SJSA1 (cell line): Measurements from ENCODE around the gene KRT75. TPM values are rescaled to one million over a fixed set of nuclear protein-coding genes. Genes with fewer than 3 reads are reported as not detected.

Experiments
- DNase-seq, 2 experiments: peaks; one replicate each; pipeline ENCODE4 v3.0.0-alpha.2; 2015 to 2020; ENCODE audit warnings: low spot score in 2 of 2, low read depth in 1 of 2
- H3K27ac ChIP-seq: fragments of 250-450 bp; sonication (Bioruptor Pico); 2 replicates; pipeline ENCODE4 v1.5.1; 2020; ENCODE audit warnings: mild to moderate bottlenecking, moderate library complexity
- H3K27me3 ChIP-seq: fragments of 250-450 bp; sonication (Bioruptor Pico); replicated peaks from 2 replicates; pipeline ENCODE4 v1.5.1; 2020; ENCODE audit warnings: mild to moderate bottlenecking, moderate library complexity
- H3K36me3 ChIP-seq: fragments of 250-450 bp; sonication (Bioruptor Pico); 2 replicates; pipeline ENCODE4 v1.5.1; 2020; ENCODE audit warnings: mild to moderate bottlenecking
- H3K4me1 ChIP-seq: fragments of 250-450 bp; sonication (Bioruptor Pico); replicated peaks from 2 replicates; pipeline ENCODE4 v1.6.1; 2021; ENCODE audit warnings: mild to moderate bottlenecking
- H3K4me3 ChIP-seq: fragments of 250-450 bp; sonication (Bioruptor Pico); 2 replicates; pipeline ENCODE4 v1.5.1; 2020; ENCODE audit warnings: mild to moderate bottlenecking
- H3K9me3 ChIP-seq: fragments of 250-450 bp; sonication (Bioruptor Pico); replicated peaks from 2 replicates; pipeline ENCODE4 v1.5.1; 2020; ENCODE audit warnings: mild to moderate bottlenecking
- total RNA-seq: library from RNA; depleted of rRNA; stranded (reverse); fragments of >200 nt; shearing (Covaris generic); gene quantifications from 2 replicates; pipeline ENCODE4 v1.2.3, GENCODE V29; 2014

KRT75 gene
- total RNA-seq, 1 experiment from 2014 or later: not detected

DNA sequence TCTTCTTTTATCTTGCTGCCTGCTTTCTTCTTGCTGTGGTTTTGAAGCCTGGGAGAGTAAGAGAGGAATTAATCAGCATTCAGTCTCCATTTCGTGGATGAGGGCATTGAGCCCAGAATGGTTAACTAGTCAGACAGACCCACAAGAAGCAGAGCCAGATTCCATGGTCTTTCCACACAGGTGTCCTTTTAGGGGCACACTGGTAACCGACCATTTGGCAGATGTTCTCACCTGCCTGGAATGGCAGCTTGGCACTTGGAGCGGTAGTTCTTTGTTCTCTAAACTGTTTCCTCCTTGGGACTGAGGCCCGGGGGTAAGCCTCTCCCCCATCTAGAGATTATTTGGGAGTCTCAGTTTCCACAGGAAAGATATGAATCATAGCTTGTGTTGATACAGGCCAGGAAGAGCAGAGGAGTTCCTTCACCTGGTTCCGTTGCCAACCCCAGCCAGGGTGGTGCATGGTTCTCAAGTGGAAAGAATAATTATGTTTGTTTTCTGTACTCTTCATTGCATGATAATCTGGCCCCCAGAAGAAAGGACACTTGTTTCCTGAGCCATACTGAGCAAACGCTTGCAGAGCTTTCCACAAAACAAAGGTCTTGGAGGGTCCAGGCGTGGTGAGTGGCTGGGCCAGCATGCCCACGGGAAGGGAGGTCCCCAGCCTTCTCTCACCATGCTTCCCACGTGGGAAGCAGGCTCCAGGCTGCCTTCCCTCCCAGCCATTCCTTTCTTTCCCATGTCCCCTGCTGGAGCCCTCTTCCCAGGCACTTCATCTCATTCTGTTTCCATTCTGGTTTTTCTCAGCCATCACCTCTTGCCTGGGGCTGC, 2.0 kb upstream of the KRT75 start:
- no peak for DNase-seq
- 0 out of 2 replicates have a peak, but pooled peaks cover 5% of the 10 kb centered on the region for H3K4me1 ChIP-seq
- no peaks in the 10 kb centered on the region for H3K36me3 ChIP-seq
- H3K27ac ChIP-seq: no peak overlapping the region
- peaks cover 9% of the 10 kb centered on the region for H3K27me3 ChIP-seq
- H3K9me3 ChIP-seq: no peaks in the 10 kb centered on the region
- no peak overlapping the region for H3K4me3 ChIP-seq

DNA sequence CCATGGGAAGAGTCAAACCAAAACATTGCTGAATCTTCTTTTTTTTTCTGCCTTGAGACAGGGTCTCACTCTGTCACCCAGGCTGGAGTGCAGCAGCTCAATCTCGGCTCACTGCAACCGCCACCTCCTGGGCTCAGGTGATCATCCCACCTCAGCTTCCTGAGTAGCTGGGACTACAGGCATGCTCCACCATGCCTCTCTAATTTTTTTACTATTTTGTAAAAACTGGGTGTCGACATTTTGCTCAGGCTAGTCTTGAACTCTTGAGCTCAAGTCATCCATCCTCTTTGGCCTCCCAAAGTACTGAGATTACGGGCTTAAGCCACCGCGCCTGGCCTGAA, 1.5 kb upstream of the KRT75 start:
- DNase-seq: no peak
- no peak overlapping the region for H3K27ac ChIP-seq

DNA sequence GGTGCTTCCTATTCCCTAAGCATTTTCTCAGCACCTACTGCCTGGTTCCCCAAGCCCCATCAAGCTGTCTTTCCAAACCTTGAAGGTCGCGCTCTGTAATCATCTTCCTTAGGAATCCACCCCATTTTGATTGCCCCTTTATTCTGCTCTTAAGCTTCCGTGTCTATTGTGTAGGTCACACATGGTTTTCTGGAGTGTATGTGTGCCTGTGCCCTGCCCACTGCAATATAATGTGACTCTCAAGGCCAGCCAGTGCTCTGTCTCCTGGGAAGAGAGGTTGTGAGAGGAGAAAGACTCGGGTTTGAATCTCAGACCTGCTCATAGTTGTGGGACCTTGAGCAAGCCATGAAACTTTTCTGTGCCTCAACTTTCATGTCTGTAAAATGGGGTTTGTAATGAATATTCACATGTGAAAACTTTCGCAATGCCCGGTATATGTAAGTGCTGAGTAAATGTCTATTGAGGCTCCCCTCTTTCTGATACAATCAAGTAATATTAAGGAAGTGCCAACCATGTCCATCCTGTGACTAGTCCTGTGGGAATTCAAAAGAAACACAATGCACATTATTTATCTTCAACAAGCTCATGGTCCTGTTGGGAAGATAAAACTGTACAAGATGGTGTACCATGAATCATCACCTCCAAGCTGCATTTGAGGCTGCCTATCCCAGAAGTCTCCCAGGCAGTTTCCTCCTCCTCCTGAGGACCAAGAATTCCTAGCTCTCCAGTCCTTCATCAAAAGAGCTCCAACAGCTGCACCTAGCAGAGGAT, 774 bp upstream of the KRT75 start:
- Histone ChIP-seq H3K4me1 (no peaks in the 10 kb centered on the region), H3K27me3 (peaks cover 11% of the 10 kb centered on the region), H3K36me3 (no peaks in the 10 kb centered on the region), H3K4me3 (no peak overlapping the region), H3K9me3 (no peaks in the 10 kb centered on the region), H3K27ac (no peak overlapping the region)
- DNase-seq: no peak

More for the DNA sequence above, 1.5 kb upstream of the KRT75 start:
- Histone ChIP-seq H3K36me3 (no peaks in the 10 kb centered on the region), H3K4me1 (no peaks in the 10 kb centered on the region), H3K27me3 (peaks cover 10% of the 10 kb centered on the region), H3K4me3 (no peak overlapping the region), H3K9me3 (no peaks in the 10 kb centered on the region)

DNA sequence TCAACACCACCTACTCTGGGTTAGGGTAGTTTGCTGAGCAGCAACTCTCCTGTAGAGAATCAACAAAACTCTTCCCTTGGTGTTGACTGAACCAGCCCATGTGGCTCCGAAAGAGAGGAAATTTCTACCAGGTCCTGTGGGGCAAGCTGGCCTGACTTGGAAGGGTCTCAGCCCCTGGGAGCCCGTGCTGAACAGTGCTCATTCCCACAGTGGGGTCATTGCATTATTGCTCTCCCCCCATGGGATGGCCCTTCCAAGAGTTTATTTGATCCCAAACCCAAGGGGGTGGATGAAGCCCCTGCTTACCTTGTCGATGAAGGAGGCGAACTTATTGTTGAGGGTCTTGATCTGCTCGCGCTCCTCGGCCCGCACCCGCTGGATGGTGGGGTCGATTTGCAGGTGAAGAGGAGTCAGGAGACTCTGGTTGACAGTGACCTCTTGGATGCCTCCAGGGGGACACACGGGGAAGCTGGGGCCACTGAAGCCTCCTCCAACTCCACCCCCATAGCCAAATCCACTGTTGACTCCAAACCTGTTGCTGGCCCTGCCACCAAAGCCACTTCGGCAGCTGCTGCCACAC, 580 bp downstream of the KRT75 start:
- H3K4me3 ChIP-seq: no peak overlapping the region
- H3K27me3 ChIP-seq: peaks cover 14% of the 10 kb centered on the region
- peak in 1 of 2 experiments; percentile 22 for DNase-seq
- no peaks in the 10 kb centered on the region for H3K9me3 ChIP-seq
- no peaks in the 10 kb centered on the region for H3K4me1 ChIP-seq
- H3K36me3 ChIP-seq: no peaks in the 10 kb centered on the region
- H3K27ac ChIP-seq: no peak overlapping the region

DNA sequence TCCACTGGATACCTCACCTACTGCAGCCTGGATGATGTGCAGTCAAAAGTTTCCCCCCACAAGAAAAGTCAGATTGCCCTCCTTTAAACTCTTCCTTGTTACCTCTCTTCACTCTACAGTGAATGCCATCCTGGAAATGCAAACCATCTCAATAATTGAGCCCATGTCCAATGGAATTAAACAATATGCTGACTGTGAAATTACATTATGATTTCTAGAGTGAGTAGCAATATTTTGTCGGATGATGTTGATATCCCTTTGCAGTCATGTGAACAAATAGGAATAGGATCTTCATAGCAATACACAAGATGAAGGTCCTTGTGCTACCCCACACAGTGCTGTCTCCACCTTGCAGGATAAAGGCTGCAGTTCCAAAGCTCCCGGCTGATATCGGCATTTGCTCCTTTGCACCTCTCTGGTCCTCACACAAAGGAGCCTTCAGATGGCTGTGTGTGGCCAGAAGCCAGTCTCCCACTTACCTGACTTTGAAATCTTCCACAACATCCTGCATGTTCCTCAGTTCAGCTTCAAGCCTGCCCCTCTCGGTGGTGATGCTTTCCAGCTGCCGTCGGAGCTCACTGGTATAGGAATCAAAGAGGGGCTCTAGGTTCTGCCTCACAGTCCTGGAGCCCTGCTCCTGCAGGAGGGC, 1.5 kb downstream of the KRT75 start:
- Histone ChIP-seq H3K4me3 (no peak overlapping the region), H3K27ac (no peak overlapping the region), H3K9me3 (no peaks in the 10 kb centered on the region), H3K36me3 (no peaks in the 10 kb centered on the region), H3K4me1 (no peaks in the 10 kb centered on the region), H3K27me3 (peaks cover 14% of the 10 kb centered on the region)
- DNase-seq: no peak

DNA sequence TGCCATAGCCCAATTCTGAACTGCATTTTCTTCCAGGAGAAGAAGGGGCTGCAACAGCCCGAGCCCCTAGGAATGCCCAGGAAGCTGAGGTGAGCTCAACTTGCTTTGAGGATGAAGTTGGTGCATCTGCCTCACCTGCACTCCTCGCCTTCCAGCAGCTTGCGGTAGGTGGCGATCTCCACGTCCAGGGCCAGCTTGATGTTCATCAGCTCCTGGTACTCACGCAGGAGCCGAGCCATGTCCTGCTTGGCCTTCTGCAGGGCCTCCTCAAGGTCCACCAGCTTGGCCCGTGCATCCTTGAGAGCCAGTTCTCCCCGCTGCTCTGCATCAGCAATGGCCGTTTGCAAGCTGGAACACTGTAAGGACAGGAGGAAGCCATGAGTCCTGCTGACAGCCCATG, 6.0 kb downstream of the KRT75 start:
- Histone ChIP-seq H3K36me3 (no peaks in the 10 kb centered on the region), H3K27me3 (peaks cover 16% of the 10 kb centered on the region), H3K4me3 (no peak overlapping the region), H3K4me1 (no peaks in the 10 kb centered on the region), H3K27ac (no peak overlapping the region), H3K9me3 (no peaks in the 10 kb centered on the region)
- DNase-seq: no peak

DNA sequence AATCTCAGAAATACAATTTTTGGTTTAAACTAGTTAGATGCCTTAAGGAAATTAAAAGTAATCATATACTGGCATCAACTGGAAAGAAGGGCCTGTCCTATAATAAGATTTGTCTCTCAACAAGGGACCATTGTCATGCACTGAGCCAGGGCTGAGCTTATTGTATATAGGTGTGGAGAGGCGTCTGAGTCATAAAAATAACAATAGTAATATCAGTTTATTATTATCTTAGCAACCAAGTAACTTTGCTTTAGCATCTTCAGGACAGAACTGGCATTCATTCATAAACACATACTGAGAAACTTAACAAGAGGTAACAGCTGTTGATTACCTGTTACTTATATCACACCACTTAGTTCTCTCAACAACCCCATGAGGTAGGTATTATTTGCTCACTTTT, 7.1 kb downstream of the KRT75 start:
- DNase-seq: no peak
- Histone ChIP-seq H3K4me1 (no peaks in the 10 kb centered on the region), H3K9me3 (no peaks in the 10 kb centered on the region), H3K4me3 (no peak overlapping the region), H3K36me3 (no peaks in the 10 kb centered on the region), H3K27me3 (peaks cover 13% of the 10 kb centered on the region), H3K27ac (no peak overlapping the region)

DNA sequence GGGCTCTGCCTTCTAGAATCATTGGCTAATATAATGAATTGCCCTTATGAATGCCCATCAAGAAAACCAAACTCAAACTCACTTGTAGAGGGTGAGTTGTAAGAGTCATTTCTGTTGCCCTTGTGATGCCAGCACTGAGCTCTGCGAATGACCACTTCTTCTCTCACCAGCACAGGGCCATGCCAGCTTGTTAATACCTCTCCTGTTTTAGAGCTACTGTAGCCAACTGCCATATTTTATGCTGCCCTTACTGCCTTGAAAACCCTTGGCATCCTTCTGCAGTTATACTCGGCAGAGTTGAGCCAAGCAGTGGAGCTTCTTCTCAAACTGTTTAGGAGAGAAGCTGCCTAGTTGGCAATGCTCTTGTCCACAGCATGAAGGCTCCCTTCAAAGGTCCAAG, 8.1 kb downstream of the KRT75 start:
- Histone ChIP-seq H3K4me1 (no peaks in the 10 kb centered on the region), H3K9me3 (no peaks in the 10 kb centered on the region), H3K27ac (no peak overlapping the region), H3K27me3 (peaks cover 11% of the 10 kb centered on the region; the same call in 1 of the 2 replicates), H3K4me3 (no peak overlapping the region), H3K36me3 (no peaks in the 10 kb centered on the region)
- DNase-seq: no peak

DNA sequence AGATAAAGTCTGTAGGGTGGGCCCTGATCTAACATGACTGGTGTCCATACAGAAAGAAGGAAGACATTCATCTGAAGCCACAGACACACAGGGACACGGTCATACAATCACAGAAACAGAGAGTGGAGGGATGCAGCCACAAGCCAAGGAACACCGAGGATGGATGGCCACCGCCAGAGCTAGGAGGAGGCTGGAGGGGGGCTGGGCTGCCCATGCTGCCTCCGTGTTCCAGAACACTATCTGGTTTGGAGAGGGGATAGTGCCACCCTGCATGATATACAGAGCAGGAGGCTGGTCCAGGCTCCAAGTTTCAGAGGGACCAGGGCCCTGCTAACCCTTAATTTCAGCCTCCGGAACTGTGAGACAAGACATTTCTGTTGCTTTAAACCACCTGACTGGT, 8.7 kb downstream of the KRT75 start:
- Histone ChIP-seq H3K4me3 (no peak overlapping the region), H3K4me1 (no peaks in the 10 kb centered on the region), H3K27ac (no peak overlapping the region), H3K27me3 (peaks cover 14% of the 10 kb centered on the region; the same call in 1 of the 2 replicates), H3K36me3 (no peaks in the 10 kb centered on the region), H3K9me3 (no peaks in the 10 kb centered on the region)
- no peak for DNase-seq

DNA sequence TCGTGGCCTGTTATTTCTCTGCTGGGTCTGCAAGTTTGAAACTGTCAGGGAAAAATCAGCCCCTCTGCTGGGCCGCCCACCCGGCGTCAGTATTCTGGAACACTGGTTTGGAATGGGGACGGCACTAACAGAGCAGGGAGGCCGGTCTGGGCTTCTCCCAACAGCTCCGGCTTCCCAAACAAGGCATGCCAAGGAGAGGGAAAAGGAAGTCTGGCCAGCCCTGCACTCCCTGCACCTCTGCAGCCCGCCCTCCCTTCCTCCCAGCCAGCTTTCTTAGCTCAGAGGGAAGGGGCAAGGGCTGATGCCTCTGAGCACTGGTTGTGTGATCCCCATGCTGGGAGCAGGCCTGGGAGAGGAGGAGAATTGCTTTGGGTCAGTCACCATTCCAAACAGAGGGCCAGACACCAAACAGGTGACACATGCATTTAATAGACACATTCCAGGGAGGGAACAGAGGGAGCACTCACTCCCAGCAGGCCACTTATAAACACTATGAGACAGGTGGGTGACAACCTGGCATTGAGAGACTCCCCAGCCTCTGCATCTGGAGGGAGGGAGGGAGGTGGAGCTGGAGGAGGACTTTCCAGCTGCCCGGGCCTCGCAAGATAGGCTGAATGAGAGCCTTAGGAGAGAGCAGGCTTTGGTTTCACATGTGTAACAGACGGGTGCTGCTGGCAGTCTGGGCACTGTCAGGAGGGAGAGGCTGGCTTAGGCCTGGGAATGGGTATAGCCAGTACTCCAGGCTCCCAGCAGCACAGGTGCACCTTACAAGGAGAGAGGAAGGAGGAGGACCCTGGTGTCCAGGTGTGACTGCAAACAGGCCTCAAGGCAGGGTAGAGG, 10.3 kb downstream of the KRT75 start:
- Histone ChIP-seq H3K4me1 (no peaks in the 10 kb centered on the region), H3K4me3 (no peak overlapping the region), H3K27me3 (peaks cover 12% of the 10 kb centered on the region; the same call in 1 of the 2 replicates), H3K27ac (no peak overlapping the region), H3K36me3 (no peaks in the 10 kb centered on the region), H3K9me3 (no peaks in the 10 kb centered on the region)
- DNase-seq: no peak

DNA sequence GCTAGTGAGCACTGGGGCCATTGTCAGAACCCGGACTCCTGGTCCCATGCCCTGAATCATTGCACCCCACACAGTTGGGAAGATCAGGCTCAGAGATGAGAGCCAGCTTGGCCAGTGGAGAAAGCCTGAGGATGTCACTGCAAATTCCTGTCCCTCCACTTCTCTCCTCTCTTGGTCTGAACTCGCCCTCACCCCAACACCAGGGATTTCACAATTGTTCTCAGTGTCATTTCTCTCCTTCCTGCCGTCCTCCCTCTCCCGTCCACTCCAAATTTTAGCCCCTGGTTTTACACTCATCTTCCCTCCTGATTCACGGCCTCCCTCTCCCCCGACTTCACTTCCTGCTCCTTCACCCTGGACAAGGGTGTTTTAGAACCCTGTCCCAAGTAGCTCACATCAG, 11.1 kb downstream of the KRT75 start:
- Histone ChIP-seq H3K27me3 (0 out of 2 replicates have a peak, but pooled peaks cover 12% of the 10 kb centered on the region), H3K9me3 (no peaks in the 10 kb centered on the region), H3K4me1 (no peaks in the 10 kb centered on the region), H3K4me3 (no peak overlapping the region), H3K27ac (no peak overlapping the region), H3K36me3 (no peaks in the 10 kb centered on the region)
- no peak for DNase-seq

DNA sequence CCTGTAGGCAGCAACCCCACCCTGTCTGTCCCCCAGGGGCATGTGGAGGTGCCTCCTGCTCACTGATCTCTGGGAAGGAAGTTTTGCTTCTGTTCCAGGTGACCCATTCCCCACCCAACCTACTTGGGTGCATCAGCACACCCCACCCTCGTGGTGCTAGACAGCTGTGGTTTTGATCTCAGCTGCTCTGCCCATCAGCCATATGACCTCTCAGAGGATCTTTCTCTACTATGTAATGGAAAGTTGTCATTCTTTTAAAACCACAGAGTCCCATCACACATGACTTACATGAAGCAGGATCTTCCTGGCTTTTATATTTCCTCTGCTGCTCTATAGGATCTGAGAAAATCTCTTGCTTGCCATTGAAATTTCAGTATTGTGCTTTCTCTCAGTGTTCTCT, 14.5 kb downstream of the KRT75 start:
- H3K27ac ChIP-seq: no peak overlapping the region
- H3K27me3 ChIP-seq: 0 out of 2 replicates have a peak, but pooled peaks cover 10% of the 10 kb centered on the region
- no peaks in the 10 kb centered on the region for H3K9me3 ChIP-seq
- no peaks in the 10 kb centered on the region for H3K36me3 ChIP-seq
- no peak for DNase-seq
- no peak overlapping the region for H3K4me3 ChIP-seq
- no peaks in the 10 kb centered on the region for H3K4me1 ChIP-seq

DNA sequence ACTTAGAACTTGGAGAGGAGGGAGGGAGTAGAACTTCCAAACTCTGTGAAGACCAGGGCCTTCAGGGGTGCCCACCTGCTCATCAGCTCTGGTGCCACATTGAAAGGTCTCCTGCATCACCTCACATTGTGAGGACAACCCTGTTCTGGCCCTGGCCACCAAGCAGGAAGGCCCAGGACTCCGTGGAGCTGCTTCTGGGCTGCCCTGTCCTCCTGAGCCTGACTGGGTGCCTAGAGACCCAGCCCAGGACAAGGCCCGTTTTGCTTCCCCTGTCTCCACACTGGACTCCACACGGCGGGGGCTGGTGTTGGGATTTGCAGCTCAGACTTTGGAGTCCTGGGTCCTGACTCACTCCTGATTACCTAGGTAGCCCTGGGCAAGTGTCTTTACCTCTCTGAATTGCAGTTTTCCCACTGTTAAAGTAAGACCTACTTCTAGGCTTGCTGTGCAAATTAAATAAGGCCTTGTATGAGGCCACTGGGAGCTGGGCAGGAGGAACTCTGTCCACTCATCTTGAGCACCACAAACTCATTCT, 15.5 kb downstream of the KRT75 start:
- H3K9me3 ChIP-seq: no peaks in the 10 kb centered on the region

More for the DNA sequence above, 15.5 kb downstream of the KRT75 start:
- Histone ChIP-seq H3K4me1 (no peaks in the 10 kb centered on the region), H3K36me3 (no peaks in the 10 kb centered on the region), H3K4me3 (no peak overlapping the region), H3K27ac (no peak overlapping the region), H3K27me3 (0 out of 2 replicates have a peak, but pooled peaks cover 10% of the 10 kb centered on the region)
- DNase-seq: no peak
